ENCODE data around the gene ST3GAL4.

Gene ST3GAL4

GRCh38 chr11:126433244-126433846, 77.9 kb downstream of the ST3GAL4 start:
- H3K4me3 Mint-ChIP-seq = no peak overlapping the region

GRCh38 chr11:126433989-126434949, 78.8 kb downstream of the ST3GAL4 start:
- Mint-ChIP-seq H3K4me3 (no peak overlapping the region), H3K27ac (no peak overlapping the region), H3K4me1 (ENCODE audit: low read depth) (no peaks in the 10 kb centered on the region), H3K9me3 (ENCODE audit: low read depth) (no peaks in the 10 kb centered on the region), H3K27me3 (no peaks in the 10 kb centered on the region), H3K36me3 (no peaks in the 10 kb centered on the region)

More at GRCh38 chr11:126433244-126433846, 77.9 kb downstream of the ST3GAL4 start:
- H3K4me1 Mint-ChIP-seq (ENCODE audit: low read depth) = no peaks in the 10 kb centered on the region
- H3K27me3 Mint-ChIP-seq = no peaks in the 10 kb centered on the region
- no peak overlapping the region for H3K27ac Mint-ChIP-seq
- no peaks in the 10 kb centered on the region for H3K36me3 Mint-ChIP-seq
- no peaks in the 10 kb centered on the region for H3K9me3 Mint-ChIP-seq (ENCODE audit: low read depth)

GRCh38 chr11:126434950-126435335, 79.5 kb downstream of the ST3GAL4 start:
- Mint-ChIP-seq H3K27me3 (no peaks in the 10 kb centered on the region), H3K27ac (no peak overlapping the region)

GRCh38 chr11:126436209-126436755, 80.8 kb downstream of the ST3GAL4 start:
- H3K27ac Mint-ChIP-seq = no peak overlapping the region
- no peaks in the 10 kb centered on the region for H3K36me3 Mint-ChIP-seq
- no peak overlapping the region for H3K4me3 Mint-ChIP-seq
- H3K9me3 Mint-ChIP-seq (ENCODE audit: low read depth) = no peaks in the 10 kb centered on the region
- H3K27me3 Mint-ChIP-seq = peaks cover 3% of the 10 kb centered on the region
- H3K4me1 Mint-ChIP-seq (ENCODE audit: low read depth) = peaks cover 1% of the 10 kb centered on the region

More at GRCh38 chr11:126434950-126435335, 79.5 kb downstream of the ST3GAL4 start:
- Mint-ChIP-seq H3K36me3 (no peaks in the 10 kb centered on the region), H3K4me3 (no peak overlapping the region), H3K9me3 (ENCODE audit: low read depth) (no peaks in the 10 kb centered on the region), H3K4me1 (ENCODE audit: low read depth) (no peaks in the 10 kb centered on the region)

- Mint-ChIP-seq H3K4me1 (ENCODE audit: low read depth) (peaks cover 1% of the 10 kb centered on the region), H3K27ac (no peak overlapping the region), H3K36me3 (no peaks in the 10 kb centered on the region), H3K9me3 (ENCODE audit: low read depth) (no peaks in the 10 kb centered on the region), H3K4me3 (no peak overlapping the region), H3K27me3 (peaks cover 3% of the 10 kb centered on the region)
Observed at GRCh38 chr11:126437731-126438130, 82.2 kb downstream of the ST3GAL4 start.

GRCh38 chr11:126438272-126438671, 82.8 kb downstream of the ST3GAL4 start:
- Mint-ChIP-seq H3K4me3 (no peak overlapping the region), H3K27me3 (peaks cover 3% of the 10 kb centered on the region), H3K36me3 (no peaks in the 10 kb centered on the region), H3K4me1 (ENCODE audit: low read depth) (peaks cover 1% of the 10 kb centered on the region), H3K27ac (no peak overlapping the region), H3K9me3 (ENCODE audit: low read depth) (no peaks in the 10 kb centered on the region)

- no peaks in the 10 kb centered on the region for H3K9me3 Mint-ChIP-seq (ENCODE audit: low read depth)
- peaks cover 1% of the 10 kb centered on the region for H3K4me1 Mint-ChIP-seq (ENCODE audit: low read depth)
Observed at GRCh38 chr11:126438691-126439090, 83.2 kb downstream of the ST3GAL4 start.

GRCh38 chr11:126440276-126440675, 84.8 kb downstream of the ST3GAL4 start:
- no peaks in the 10 kb centered on the region for H3K9me3 Mint-ChIP-seq (ENCODE audit: low read depth)
- peaks cover 3% of the 10 kb centered on the region for H3K27me3 Mint-ChIP-seq
- H3K4me3 Mint-ChIP-seq = no peak overlapping the region
- peaks cover 1% of the 10 kb centered on the region for H3K4me1 Mint-ChIP-seq (ENCODE audit: low read depth)
- H3K27ac Mint-ChIP-seq = no peak overlapping the region
- H3K36me3 Mint-ChIP-seq = no peaks in the 10 kb centered on the region

More at GRCh38 chr11:126438691-126439090, 83.2 kb downstream of the ST3GAL4 start:
- Mint-ChIP-seq H3K27me3 (peaks cover 3% of the 10 kb centered on the region), H3K27ac (no peak overlapping the region), H3K36me3 (no peaks in the 10 kb centered on the region), H3K4me3 (no peak overlapping the region)

GRCh38 chr11:126440792-126441514, 85.5 kb downstream of the ST3GAL4 start:
- H3K9me3 Mint-ChIP-seq (ENCODE audit: low read depth) = no peaks in the 10 kb centered on the region
- no peaks in the 10 kb centered on the region for H3K36me3 Mint-ChIP-seq
- H3K4me3 Mint-ChIP-seq = no peak overlapping the region
- H3K27me3 Mint-ChIP-seq = peaks cover 3% of the 10 kb centered on the region
- no peak overlapping the region for H3K27ac Mint-ChIP-seq
- peaks cover 1% of the 10 kb centered on the region for H3K4me1 Mint-ChIP-seq (ENCODE audit: low read depth)

- Mint-ChIP-seq H3K27ac (no peak overlapping the region), H3K4me1 (ENCODE audit: low read depth) (peaks cover 1% of the 10 kb centered on the region), H3K36me3 (no peaks in the 10 kb centered on the region), H3K9me3 (ENCODE audit: low read depth) (no peaks in the 10 kb centered on the region), H3K4me3 (no peak overlapping the region), H3K27me3 (peaks cover 3% of the 10 kb centered on the region)
Observed at GRCh38 chr11:126443120-126443519, 87.6 kb downstream of the ST3GAL4 start.

GRCh38 chr11:126444072-126444471, 88.6 kb downstream of the ST3GAL4 start:
- no peaks in the 10 kb centered on the region for H3K9me3 Mint-ChIP-seq (ENCODE audit: low read depth)
- H3K4me1 Mint-ChIP-seq (ENCODE audit: low read depth) = peaks cover 1% of the 10 kb centered on the region
- H3K27me3 Mint-ChIP-seq = peaks cover 3% of the 10 kb centered on the region
- H3K27ac Mint-ChIP-seq = no peak overlapping the region
- H3K4me3 Mint-ChIP-seq = no peak overlapping the region
- no peaks in the 10 kb centered on the region for H3K36me3 Mint-ChIP-seq

GRCh38 chr11:126446581-126446980, 91.1 kb downstream of the ST3GAL4 start:
- H3K36me3 Mint-ChIP-seq = no peaks in the 10 kb centered on the region
- no peaks in the 10 kb centered on the region for H3K9me3 Mint-ChIP-seq (ENCODE audit: low read depth)
- no peak overlapping the region for H3K27ac Mint-ChIP-seq
- H3K4me1 Mint-ChIP-seq (ENCODE audit: low read depth) = no peaks in the 10 kb centered on the region
- H3K27me3 Mint-ChIP-seq = no peaks in the 10 kb centered on the region
- no peak overlapping the region for H3K4me3 Mint-ChIP-seq

GRCh38 chr11:126450198-126450597, 94.7 kb downstream of the ST3GAL4 start:
- Mint-ChIP-seq H3K27me3 (no peaks in the 10 kb centered on the region), H3K27ac (no peak overlapping the region), H3K36me3 (no peaks in the 10 kb centered on the region), H3K4me3 (no peak overlapping the region), H3K4me1 (ENCODE audit: low read depth) (no peaks in the 10 kb centered on the region), H3K9me3 (ENCODE audit: low read depth) (no peaks in the 10 kb centered on the region)

- Mint-ChIP-seq H3K27ac (no peak overlapping the region), H3K4me1 (ENCODE audit: low read depth) (no peaks in the 10 kb centered on the region), H3K36me3 (no peaks in the 10 kb centered on the region), H3K4me3 (no peak overlapping the region), H3K27me3 (no peaks in the 10 kb centered on the region), H3K9me3 (ENCODE audit: low read depth) (no peaks in the 10 kb centered on the region)
Observed at GRCh38 chr11:126450806-126451205, 95.3 kb downstream of the ST3GAL4 start.

All from activated naive CD8-positive, alpha-beta T cell (primary cell).